ENCODE measurements around the gene DNAJB6.

GRCh38 chr7:157320608-157320980 is 16.2 kb upstream of the DNAJB6 start:
- TF ChIP-seq POLR2AphosphoS5 (IDR thresholded peaks at IDR 0.05; ENCODE audit: low read depth, low read length) = no peak
- no peak for TF ChIP-seq POLR2A (IDR thresholded peaks at IDR 0.05; ENCODE audit: low read depth, low read length)
- TF ChIP-seq SPI1 (IDR thresholded peaks at IDR 0.05; ENCODE audit: low read depth, low read length) = no peak
